ENCODE data around the gene ATP10A.

- TF ChIP-seq POLR2A (IDR thresholded peaks at IDR 0.05) (no peak), CTCF (IDR thresholded peaks at IDR 0.05) (no peak)
Measured at GRCh38 chr15:25795061-25795460, 68.1 kb downstream of the ATP10A start.
